OCI-LY7 (cell line): ENCODE measurements around the gene LGR6. TPM values are rescaled to one million over a fixed set of nuclear protein-coding genes. Genes with fewer than 3 reads are reported as not detected.

Experiments
- BruUV-seq: library from RNA; stranded (reverse); fragments of 400-500 nt; replicated peaks from 2 replicates; lab custom pipeline; 2021; lab: Mats Ljungman, UMichigan
- CTCF ChIA-PET: fragments of 300-600 bp; sonication (Branson Sonifier 250); formaldehyde crosslinking; loops from one replicate; lab custom pipeline; 2022; ENCODE audit warnings: antibody characterized with exemption; ENCODE audit not compliant: unreplicated experiment; lab: Charles Lee
- POLR2A ChIA-PET: fragments of 300-600 bp; sonication (Branson Sonifier 250); formaldehyde crosslinking; loops from one replicate; lab custom pipeline; 2022; ENCODE audit warnings: antibody characterized with exemption; lab: Charles Lee
- DNase-seq: peaks from one replicate; pipeline ENCODE4 v3.0.0-alpha.2; 2015; ENCODE audit warnings: low spot score
- H2AFZ ChIP-seq: fragments of 200-600 bp; sonication (generic), shearing (Covaris generic); 2 replicates; pipeline ENCODE4 v1.6.1; 2014; ENCODE audit warnings: mild to moderate bottlenecking, antibody characterized with exemption, low read length, moderate library complexity
- H3K27ac ChIP-seq: fragments of 200-600 bp; sonication (generic); 2 replicates; pipeline ENCODE4 v1.5.1; 2014; ENCODE audit warnings: mixed run types, low read depth, mild to moderate bottlenecking, moderate library complexity, low read length, inconsistent platforms; ENCODE audit not compliant: poor library complexity, severe bottlenecking
- H3K36me3 ChIP-seq: fragments of 200-600 bp; sonication (generic); 2 replicates; pipeline ENCODE4 v1.6.1; 2014; ENCODE audit warnings: mild to moderate bottlenecking, antibody characterized with exemption, low read length, moderate library complexity, mixed read lengths; ENCODE audit not compliant: insufficient read depth
- H3K4me1 ChIP-seq: fragments of 200-600 bp; sonication (generic); 2 replicates; pipeline ENCODE4 v1.5.1; 2014; ENCODE audit warnings: mild to moderate bottlenecking, low read length; ENCODE audit not compliant: insufficient read depth, poor library complexity, severe bottlenecking
- H3K4me2 ChIP-seq: fragments of 200-600 bp; sonication (generic); 2 replicates; pipeline ENCODE4 v1.6.1; 2014; ENCODE audit warnings: mild to moderate bottlenecking, low read length
- H3K4me3 ChIP-seq: fragments of 200-600 bp; sonication (generic); 2 replicates; pipeline ENCODE4 v1.5.1; 2014; ENCODE audit warnings: mild to moderate bottlenecking, low read depth, low read length; ENCODE audit not compliant: poor library complexity, severe bottlenecking
- H3K79me2 ChIP-seq: fragments of 200-600 bp; sonication (generic); 2 replicates; pipeline ENCODE4 v1.6.1; 2016; ENCODE audit warnings: low read depth, mild to moderate bottlenecking, low read length, moderate library complexity, mixed read lengths; ENCODE audit not compliant: insufficient read depth
- H3K9me2 ChIP-seq: fragments of 200-600 bp; sonication (generic); 2 replicates; pipeline ENCODE4 v1.6.1; 2016; ENCODE audit warnings: mild to moderate bottlenecking, low read length, mixed read lengths; ENCODE audit not compliant: insufficient read depth
- H3K9me3 ChIP-seq: fragments of 200-600 bp; sonication (generic); 2 replicates; pipeline ENCODE4 v1.6.1; 2014; ENCODE audit warnings: mild to moderate bottlenecking, mixed run types, low read length, mixed read lengths
- H4K20me1 ChIP-seq: fragments of 200-600 bp; sonication (generic); 2 replicates; pipeline ENCODE4 v1.6.1; 2014; ENCODE audit warnings: mild to moderate bottlenecking, antibody characterized with exemption, low read length, moderate library complexity, mixed read lengths; ENCODE audit not compliant: insufficient read depth
- CTCF ChIP-seq: fragments of 200-600 bp; sonication (generic); conservative IDR thresholded peaks from 2 replicates; pipeline ENCODE4 v1.5.1; 2014; ENCODE audit warnings: mild to moderate bottlenecking, antibody characterized with exemption, low read length, moderate library complexity, mixed read lengths
- EZH2phosphoT487 ChIP-seq: fragments of 200-600 bp; sonication (generic); IDR thresholded peaks from 2 replicates; pipeline ENCODE4 v1.6.1; 2018; ENCODE audit warnings: low read depth, borderline replicate concordance, mild to moderate bottlenecking, mixed run types, antibody characterized with exemption, low read length, moderate library complexity, mixed read lengths
- intact Hi-C: fragments of 100-400 bp; cut with micrococcal nuclease; formaldehyde crosslinking; loops from one replicate; pipeline ENCODE4 v1.10.0; 2022; ENCODE audit not compliant: unreplicated experiment
- total RNA-seq, 2 experiments: library from RNA; depleted of rRNA in 1 of 2; stranded (reverse); fragments of >200 nt in 1 of 2; shearing (Covaris generic) in 1 of 2; gene quantifications; 2 replicates each; pipeline ENCODE4 v1.2.3, GENCODE V29; 2014 to 2022

LGR6 gene
- total RNA-seq, 2 experiments from 2014 or later, result not detected

GRCh38 chr1:202229376-202229775, 35.8 kb downstream of the LGR6 start:
- ChIA-PET POLR2A (no interaction called here), CTCF (no interaction called here)
- no peak for TF ChIP-seq CTCF
- no peak for TF ChIP-seq EZH2phosphoT487
- H3K36me3 ChIP-seq, result no peaks in the 10 kb centered on the region
- no peaks in the 10 kb centered on the region for H3K79me2 ChIP-seq
- no peak overlapping the region for H2AFZ ChIP-seq
- no peak overlapping the region for H3K4me2 ChIP-seq
- H3K27ac ChIP-seq, result no peak overlapping the region
- DNase-seq, result no peak
- H3K4me3 ChIP-seq, result no peak overlapping the region
- no peaks in the 10 kb centered on the region for H3K9me2 ChIP-seq
- no peaks in the 10 kb centered on the region for H4K20me1 ChIP-seq
- intact Hi-C loops, result no loop called here
- no peaks in the 10 kb centered on the region for H3K9me3 ChIP-seq
- BruUV-seq, result no TSS peak
- H3K4me1 ChIP-seq, result peaks cover 4% of the 10 kb centered on the region

- Histone ChIP-seq H3K4me2 (no peak overlapping the region), H3K4me3 (no peak overlapping the region), H3K9me3 (no peaks in the 10 kb centered on the region), H3K27ac (no peak overlapping the region), H4K20me1 (no peaks in the 10 kb centered on the region), H3K9me2 (no peaks in the 10 kb centered on the region), H3K36me3 (no peaks in the 10 kb centered on the region), H3K4me1 (peaks cover 4% of the 10 kb centered on the region), H3K79me2 (no peaks in the 10 kb centered on the region), H2AFZ (no peak overlapping the region)
- intact Hi-C loops, result no loop called here
- CTCF ChIA-PET, result no interaction called here
- no peak for TF ChIP-seq EZH2phosphoT487
- BruUV-seq, result no TSS peak
- DNase-seq, result no peak
- POLR2A ChIA-PET, result interaction anchor here (0.6 kb wide), 2 partner anchors 64 to 105 kb away, joined by 3 read pairs; no protein-coding TSS in a partner anchor
Observed at GRCh38 chr1:202230061-202230938, 36.7 kb downstream of the LGR6 start.

GRCh38 chr1:202230939-202231645, 37.5 kb downstream of the LGR6 start:
- CTCF ChIA-PET, result no interaction called here
- POLR2A ChIA-PET, result interaction anchor here (0.6 kb wide), 1 partner anchor 105 kb away, joined by 3 read pairs; no protein-coding TSS in a partner anchor
- no peak for TF ChIP-seq CTCF
- no peak for TF ChIP-seq EZH2phosphoT487
- H4K20me1 ChIP-seq, result no peaks in the 10 kb centered on the region
- H3K4me2 ChIP-seq, result no peak overlapping the region
- H2AFZ ChIP-seq, result no peak overlapping the region
- H3K79me2 ChIP-seq, result no peaks in the 10 kb centered on the region
- no peaks in the 10 kb centered on the region for H3K36me3 ChIP-seq
- H3K4me1 ChIP-seq, result peaks cover 4% of the 10 kb centered on the region
- BruUV-seq, result no TSS peak
- H3K9me2 ChIP-seq, result no peaks in the 10 kb centered on the region
- DNase-seq, result no peak
- H3K4me3 ChIP-seq, result no peak overlapping the region
- H3K9me3 ChIP-seq, result no peaks in the 10 kb centered on the region
- H3K27ac ChIP-seq, result no peak overlapping the region
- intact Hi-C loops, result no loop called here
